AG09309 (cell line): ENCODE data around the gene CFAP97.

Experiments
- DNase-seq: peaks from one replicate; pipeline ENCODE4 v3.0.0-alpha.2; 2010; ENCODE audit warnings: low read depth
- H3K4me3 ChIP-seq: 2 replicates; pipeline ENCODE4 v1.5.1; 2011; ENCODE audit warnings: mild to moderate bottlenecking, low read depth, low read length, moderate library complexity; ENCODE audit not compliant: control insufficient read depth
- CTCF ChIP-seq: IDR thresholded peaks from 2 replicates; pipeline ENCODE4 v1.5.1; 2011; ENCODE audit warnings: mild to moderate bottlenecking, low read depth, low read length, inconsistent platforms; ENCODE audit not compliant: insufficient read depth, control insufficient read depth; ENCODE audit errors: missing control alignments

Gene CFAP97

DNA sequence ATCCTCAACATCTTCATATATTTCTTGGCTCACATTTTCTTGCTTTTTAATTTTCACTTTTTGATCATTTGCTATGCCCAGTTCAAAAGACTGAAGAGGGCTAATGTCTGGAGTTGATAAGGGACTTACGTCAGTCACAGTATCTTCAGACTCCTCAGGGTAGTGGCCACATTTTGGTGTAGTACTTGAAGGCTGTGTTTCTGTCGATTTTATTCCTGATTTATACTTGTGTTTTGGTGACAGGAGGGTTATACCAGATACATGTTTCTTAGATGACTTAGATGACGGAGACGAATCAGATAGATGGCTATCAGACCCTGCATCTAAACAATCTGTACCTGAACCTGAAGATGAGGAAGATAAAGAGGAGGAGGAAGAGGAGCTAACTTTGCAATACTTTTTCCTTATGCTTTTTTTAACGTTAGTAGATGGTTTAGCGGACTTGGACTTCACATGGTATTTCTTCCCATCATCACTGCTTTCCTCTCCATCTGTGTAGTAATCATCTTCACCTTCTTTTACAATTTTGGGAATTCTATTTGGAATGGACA, 13.4 kb downstream of the CFAP97 start:
- no peak overlapping the region for H3K4me3 ChIP-seq
- DNase-seq: no peak
- TF ChIP-seq CTCF: no peak

GRCh38 chr4:185189606-185190305, 14.0 kb downstream of the CFAP97 start:
- no peak overlapping the region for H3K4me3 ChIP-seq
- no peak for TF ChIP-seq CTCF
- no peak for DNase-seq

DNA sequence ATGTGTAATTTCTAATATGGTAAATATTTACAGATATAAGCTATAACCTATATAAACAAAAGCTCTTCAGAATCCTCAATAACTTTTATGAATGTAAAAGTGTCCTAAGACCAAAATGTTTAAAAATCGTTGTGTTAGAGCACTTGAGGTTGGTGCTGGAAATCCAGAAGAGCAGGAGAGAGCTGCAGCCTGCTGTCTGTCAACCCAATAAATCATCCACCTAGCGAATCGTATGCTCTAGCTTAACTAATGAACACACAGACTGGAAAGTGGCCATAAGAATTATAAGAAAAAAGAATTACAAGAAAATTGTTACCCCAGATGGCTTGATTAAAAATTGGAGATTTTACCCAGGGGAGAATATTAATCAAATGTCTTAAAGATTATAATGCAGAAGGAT, 17.0 kb downstream of the CFAP97 start:
- H3K4me3 ChIP-seq: no peak overlapping the region
- TF ChIP-seq CTCF: no peak
- DNase-seq: no peak

GRCh38 chr4:185183622-185184281, 20.0 kb downstream of the CFAP97 start:
- DNase-seq: peak; percentile 75
- TF ChIP-seq CTCF: peak; percentile 80
- H3K4me3 ChIP-seq: no peak overlapping the region

- no peak for DNase-seq
- H3K4me3 ChIP-seq: no peak overlapping the region
- no peak for TF ChIP-seq CTCF
Measured at GRCh38 chr4:185182239-185182638, 21.6 kb downstream of the CFAP97 start.

DNA sequence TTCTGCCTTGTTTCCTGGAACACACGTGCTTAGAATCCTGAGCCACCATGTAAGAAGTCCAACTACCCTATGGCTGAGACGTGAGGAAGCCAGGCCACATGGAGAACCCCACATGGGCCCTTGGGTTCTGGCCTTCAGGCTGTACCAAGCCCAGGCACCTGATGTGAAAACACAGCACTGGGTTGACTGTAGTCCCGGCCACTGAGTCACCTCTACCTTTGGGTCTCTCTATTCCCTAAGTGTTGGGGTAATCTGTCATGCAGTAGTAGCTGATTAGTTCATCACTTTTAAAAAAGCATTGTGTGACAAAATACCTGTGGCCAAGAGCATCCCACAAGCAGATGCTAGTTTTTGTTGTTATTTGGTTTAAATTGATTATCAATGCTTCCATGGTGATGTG, 24.3 kb downstream of the CFAP97 start:
- DNase-seq: no peak
- no peak for TF ChIP-seq CTCF
- H3K4me3 ChIP-seq: no peak overlapping the region
